Activated CD4-positive, alpha-beta T cell treated with anti-CD3 and anti-CD28 coated beads, Interleukin-2, amount 10 ng/mL, durations not matched to agents 7 days and 5 days (primary cell): Measurements from ENCODE around the gene PARD6A. TPM values are rescaled to one million over a fixed set of nuclear protein-coding genes. Genes with fewer than 3 reads are reported as not detected.

Source experiments
- CTCF ChIA-PET: fragments of 350-600 bp; sonication (Branson Sonifier 250); formaldehyde crosslinking; loops from one replicate; lab custom pipeline; 2021; ENCODE audit warnings: antibody characterized with exemption; lab: Charles Lee
- POLR2A ChIA-PET: fragments of 350-600 bp; sonication (Branson Sonifier 250); formaldehyde crosslinking; loops from one replicate; lab custom pipeline; 2021; ENCODE audit warnings: antibody characterized with exemption; lab: Charles Lee
- DNase-seq: peaks from one replicate; pipeline ENCODE4 v3.0.0-alpha.2; 2020
- H3K27ac Mint-ChIP-seq: one replicate; pipeline ENCODE4 v1.8.0; 2021; ENCODE audit warnings: mild to moderate bottlenecking, moderate library complexity, mixed read lengths
- H3K27me3 Mint-ChIP-seq: one replicate; pipeline ENCODE4 v1.8.0; 2021; ENCODE audit warnings: mixed read lengths
- H3K36me3 Mint-ChIP-seq: one replicate; pipeline ENCODE4 v1.8.0; 2021; ENCODE audit warnings: low read depth, mixed read lengths
- H3K4me1 Mint-ChIP-seq: one replicate; pipeline ENCODE4 v1.8.0; 2021; ENCODE audit warnings: mixed read lengths
- H3K4me3 Mint-ChIP-seq: one replicate; pipeline ENCODE4 v1.8.0; 2021; ENCODE audit warnings: mild to moderate bottlenecking, moderate library complexity, mixed read lengths
- H3K9me3 Mint-ChIP-seq: one replicate; pipeline ENCODE4 v1.8.0; 2021; ENCODE audit warnings: mixed read lengths
- total RNA-seq, 2 experiments: library from RNA; stranded (reverse); gene quantifications; one replicate each; pipeline ENCODE4 v1.2.3, GENCODE V29; 2021

PARD6A gene
- total RNA-seq, 2 experiments from 2014 or later = 11.6 to 13.0 TPM

- peaks cover under 1% of the 10 kb centered on the region for H3K36me3 Mint-ChIP-seq
- CTCF ChIA-PET = interaction anchor here (0.9 to 14.5 kb wide), 12 partner anchors 13 to 170 kb away, joined by 3 to 177 read pairs (median 4); partner anchors contain the start of gene CARMIL2
- H3K27ac Mint-ChIP-seq = no peak overlapping the region
- POLR2A ChIA-PET = no interaction called here
- H3K4me3 Mint-ChIP-seq = no peak overlapping the region
- no peak for DNase-seq
- H3K9me3 Mint-ChIP-seq = no peaks in the 10 kb centered on the region
- H3K4me1 Mint-ChIP-seq = peaks cover 49% of the 10 kb centered on the region
- H3K27me3 Mint-ChIP-seq = no peaks in the 10 kb centered on the region
These were observed 3.1 kb downstream of the PARD6A start for GRCh38 chr16:67663877-67664222.

GRCh38 chr16:67664258-67664657 lies 3.5 kb downstream of the PARD6A start:
- H3K36me3 Mint-ChIP-seq = no peaks in the 10 kb centered on the region
- CTCF ChIA-PET = interaction anchor here (0.9 to 14.5 kb wide), 9 partner anchors 9 to 170 kb away, joined by 3 to 177 read pairs (median 5); partner anchors contain the start of gene CARMIL2

GRCh38 chr16:67664871-67665270 lies 4.1 kb downstream of the PARD6A start:
- ChIA-PET POLR2A (no interaction called here), CTCF (interaction anchor here (0.9 to 14.5 kb wide), 9 partner anchors 8 to 152 kb away, joined by 3 to 177 read pairs (median 6); partner anchors contain the start of gene CARMIL2)
- Mint-ChIP-seq H3K9me3 (no peaks in the 10 kb centered on the region), H3K4me1 (peaks cover 45% of the 10 kb centered on the region), H3K27me3 (no peaks in the 10 kb centered on the region), H3K27ac (no peak overlapping the region), H3K4me3 (peak overlapping the region; percentile 30), H3K36me3 (no peaks in the 10 kb centered on the region)
- DNase-seq = no peak

More at GRCh38 chr16:67664258-67664657, 3.5 kb downstream of the PARD6A start:
- no peak for DNase-seq
- POLR2A ChIA-PET = no interaction called here
- Mint-ChIP-seq H3K27me3 (no peaks in the 10 kb centered on the region), H3K4me1 (peaks cover 45% of the 10 kb centered on the region), H3K27ac (no peak overlapping the region), H3K4me3 (no peak overlapping the region), H3K9me3 (no peaks in the 10 kb centered on the region)

- peak overlapping the region; percentile 70 for H3K4me3 Mint-ChIP-seq
- H3K27me3 Mint-ChIP-seq = no peaks in the 10 kb centered on the region
- ChIA-PET POLR2A (interaction anchor here (1.1 kb wide), 1 partner anchor 186 kb away, joined by 3 read pairs; no protein-coding TSS in a partner anchor), CTCF (interaction anchor here (0.8 to 14.5 kb wide), 8 partner anchors 21 to 143 kb away, joined by 3 to 177 read pairs (median 6); partner anchors contain the start of gene CARMIL2)
- H3K27ac Mint-ChIP-seq = no peak overlapping the region
- H3K4me1 Mint-ChIP-seq = peaks cover 45% of the 10 kb centered on the region
- no peak for DNase-seq
- no peaks in the 10 kb centered on the region for H3K9me3 Mint-ChIP-seq
- no peaks in the 10 kb centered on the region for H3K36me3 Mint-ChIP-seq
These were observed 4.8 kb downstream of the PARD6A start for GRCh38 chr16:67665598-67665997.

GRCh38 chr16:67666032-67666551 lies 5.3 kb downstream of the PARD6A start:
- DNase-seq = no peak
- Mint-ChIP-seq H3K27ac (no peak overlapping the region), H3K27me3 (no peaks in the 10 kb centered on the region), H3K36me3 (no peaks in the 10 kb centered on the region), H3K4me1 (peaks cover 43% of the 10 kb centered on the region), H3K4me3 (peak overlapping the region; percentile 70), H3K9me3 (no peaks in the 10 kb centered on the region)
- CTCF ChIA-PET = interaction anchor here (0.8 to 14.5 kb wide), 9 partner anchors 21 to 150 kb away, joined by 3 to 177 read pairs (median 18); partner anchors contain the start of genes CARMIL2 and CTCF
- POLR2A ChIA-PET = interaction anchor here (1.1 kb wide), 1 partner anchor 187 kb away, joined by 3 read pairs; no protein-coding TSS in a partner anchor

GRCh38 chr16:67666559-67667452 lies 6.0 kb downstream of the PARD6A start, which contains the start of the genes C16orf86 and ENKD1:
C16orf86 (plus strand) TSS chr16:67666814; CDS start chr16:67666971, 157 bp downstream.
ENKD1 (minus strand) TSS chr16:67666750; CDS start chr16:67666442, 308 bp downstream.
- H3K4me3 Mint-ChIP-seq = peak within 1 kb of the TSS; percentile 84
- peak; percentile 87 for DNase-seq
- ChIA-PET POLR2A (interaction anchor here (0.7 to 1.2 kb wide), 3 partner anchors 36 to 187 kb away, joined by 3 to 4 read pairs (median 3); partner anchors contain the start of gene CTCF), CTCF (interaction anchor here (0.6 to 14.5 kb wide), 29 partner anchors 8 to 360 kb away, joined by 3 to 177 read pairs (median 5); partner anchors contain the start of genes ATP6V0D1 and CTCF)
- no peaks in the 10 kb centered on the region for H3K36me3 Mint-ChIP-seq
- no peaks in the 10 kb centered on the region for H3K27me3 Mint-ChIP-seq
- peaks cover 36% of the 10 kb centered on the region for H3K4me1 Mint-ChIP-seq
- H3K27ac Mint-ChIP-seq = peak within 1 kb of the TSS; percentile 85
- H3K9me3 Mint-ChIP-seq = no peaks in the 10 kb centered on the region

- peak overlapping the region; percentile 84 for H3K4me3 Mint-ChIP-seq
- H3K27me3 Mint-ChIP-seq = no peaks in the 10 kb centered on the region
- H3K27ac Mint-ChIP-seq = peak overlapping the region; percentile 85
- no peak for DNase-seq
- POLR2A ChIA-PET = interaction anchor here (1.2 kb wide), 1 partner anchor 105 kb away, joined by 3 read pairs; the partner anchor contains the start of gene CTCF
- no peaks in the 10 kb centered on the region for H3K9me3 Mint-ChIP-seq
- CTCF ChIA-PET = interaction anchor here (0.6 to 14.5 kb wide), 29 partner anchors 9 to 359 kb away, joined by 3 to 177 read pairs (median 5); partner anchors contain the start of genes ATP6V0D1 and CTCF
- no peaks in the 10 kb centered on the region for H3K36me3 Mint-ChIP-seq
- H3K4me1 Mint-ChIP-seq = peaks cover 34% of the 10 kb centered on the region
These were observed 6.7 kb downstream of the PARD6A start for GRCh38 chr16:67667453-67667816.

- H3K27ac Mint-ChIP-seq = peak overlapping the region; percentile 41
- H3K4me1 Mint-ChIP-seq = peaks cover 37% of the 10 kb centered on the region
- no peaks in the 10 kb centered on the region for H3K9me3 Mint-ChIP-seq
- H3K4me3 Mint-ChIP-seq = peak overlapping the region; percentile 84
- H3K36me3 Mint-ChIP-seq = no peaks in the 10 kb centered on the region
- ChIA-PET POLR2A (interaction anchor here (1.2 kb wide), 1 partner anchor 105 kb away, joined by 3 read pairs; the partner anchor contains the start of gene CTCF), CTCF (interaction anchor here (0.6 to 14.5 kb wide), 31 partner anchors 9 to 359 kb away, joined by 3 to 177 read pairs (median 5); partner anchors contain the start of genes ATP6V0D1 and CTCF)
- H3K27me3 Mint-ChIP-seq = no peaks in the 10 kb centered on the region
- peak; percentile 89 for DNase-seq
These were observed 7.2 kb downstream of the PARD6A start for GRCh38 chr16:67667817-67668494.

GRCh38 chr16:67668495-67669157 lies 7.9 kb downstream of the PARD6A start:
- ChIA-PET CTCF (interaction anchor here (0.7 to 14.5 kb wide), 21 partner anchors 8 to 291 kb away, joined by 3 to 177 read pairs (median 7); partner anchors contain the start of genes AGRP and CTCF), POLR2A (no interaction called here)
- Mint-ChIP-seq H3K4me3 (no peak overlapping the region), H3K27me3 (no peaks in the 10 kb centered on the region), H3K36me3 (no peaks in the 10 kb centered on the region), H3K9me3 (no peaks in the 10 kb centered on the region), H3K4me1 (peaks cover 35% of the 10 kb centered on the region), H3K27ac (no peak overlapping the region)
- DNase-seq = peak; percentile 47

- H3K4me1 Mint-ChIP-seq = peaks cover 32% of the 10 kb centered on the region
- no peaks in the 10 kb centered on the region for H3K27me3 Mint-ChIP-seq
- H3K4me3 Mint-ChIP-seq = no peak overlapping the region
- no peak for DNase-seq
- ChIA-PET POLR2A (no interaction called here), CTCF (interaction anchor here (0.5 to 14.5 kb wide), 10 partner anchors 105 to 196 kb away, joined by 3 to 177 read pairs (median 3); partner anchors contain the start of genes AGRP and ATP6V0D1)
- H3K27ac Mint-ChIP-seq = no peak overlapping the region
- H3K9me3 Mint-ChIP-seq = no peaks in the 10 kb centered on the region
- H3K36me3 Mint-ChIP-seq = no peaks in the 10 kb centered on the region
These were observed 8.8 kb downstream of the PARD6A start for GRCh38 chr16:67669499-67670101.

- H3K27me3 Mint-ChIP-seq = no peaks in the 10 kb centered on the region
- CTCF ChIA-PET = interaction anchor here (0.6 to 2.9 kb wide), 19 partner anchors 18 to 1292 kb away, joined by 3 to 15 read pairs (median 4); partner anchors contain the start of genes CARMIL2 and GFOD2
- peaks cover 18% of the 10 kb centered on the region for H3K4me1 Mint-ChIP-seq
- no peak overlapping the region for H3K27ac Mint-ChIP-seq
- H3K9me3 Mint-ChIP-seq = no peaks in the 10 kb centered on the region
- no peak for DNase-seq
- H3K4me3 Mint-ChIP-seq = no peak overlapping the region
- POLR2A ChIA-PET = interaction anchor here (0.6 kb wide), 1 partner anchor 10 kb away, joined by 3 read pairs; no protein-coding TSS in a partner anchor
- H3K36me3 Mint-ChIP-seq = no peaks in the 10 kb centered on the region
These were observed 11.5 kb downstream of the PARD6A start for GRCh38 chr16:67672306-67672705.
